ENCODE results near the gene CAB39L.

DNA sequence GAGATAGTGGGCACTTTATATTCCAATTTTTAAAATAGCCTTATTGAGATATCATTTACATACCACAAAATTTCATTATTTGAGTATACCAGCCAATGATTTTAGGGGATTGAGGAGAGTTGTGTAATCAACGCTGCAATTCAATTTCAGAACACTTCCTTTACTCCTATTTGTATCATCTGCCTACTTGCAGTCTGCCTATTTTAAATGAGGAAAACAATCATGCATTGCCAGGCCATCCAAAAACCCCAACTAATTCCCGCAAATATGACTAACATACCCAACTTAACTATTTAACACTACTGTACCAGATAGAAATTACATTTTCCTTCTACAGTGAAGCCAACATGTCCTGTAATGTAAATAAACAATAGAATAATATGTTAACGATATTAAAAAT lies 26.7 kb downstream of the CAB39L start:
- TF ChIP-seq EZH2 (IDR thresholded peaks at IDR 0.05; ENCODE audit: insufficient read depth, poor library complexity, severe bottlenecking) (no peak), EZH2phosphoT487 (IDR thresholded peaks at IDR 0.05; ENCODE audit: insufficient read depth, low read depth) (no peak)

All from GM23248 (cell line).